ENCODE results near the gene SELENOM. TPM values are rescaled to one million over a fixed set of nuclear protein-coding genes. Genes with fewer than 3 reads are reported as not detected.
"Not testable (repeated sequence)": the region's sequence is repeated elsewhere in the genome, so short reads cannot be mapped to it uniquely, and the experiment has no call there.

SELENOM gene
- total and polyA plus RNA-seq, 3 experiments from 2014 or later, result 14.6 to 138 (median 15.4) TPM

DNA sequence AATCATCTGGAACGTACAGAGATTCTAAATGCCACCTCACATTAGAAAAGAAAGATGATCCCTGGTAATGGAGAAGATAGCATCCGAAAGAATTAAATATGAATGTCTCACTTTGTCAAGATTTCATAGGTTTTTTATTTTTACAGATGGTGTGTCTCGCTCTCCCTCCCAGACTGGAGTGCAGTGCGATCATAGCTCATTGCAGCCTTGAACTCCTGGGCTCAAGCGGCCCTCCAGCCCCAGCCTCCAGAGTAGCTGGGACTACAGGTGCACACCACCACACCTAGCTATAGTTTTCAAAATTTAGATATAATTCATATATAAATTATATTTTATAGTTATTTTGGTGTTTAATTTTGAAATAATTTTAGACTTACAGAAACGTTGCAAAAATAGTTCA is 43.0 kb downstream of the SELENOM start:
- POLR2A ChIA-PET, result interaction anchor here (0.6 kb wide), 1 partner anchor 209 kb away, joined by 5 read pairs; no protein-coding TSS in a partner anchor

DNA sequence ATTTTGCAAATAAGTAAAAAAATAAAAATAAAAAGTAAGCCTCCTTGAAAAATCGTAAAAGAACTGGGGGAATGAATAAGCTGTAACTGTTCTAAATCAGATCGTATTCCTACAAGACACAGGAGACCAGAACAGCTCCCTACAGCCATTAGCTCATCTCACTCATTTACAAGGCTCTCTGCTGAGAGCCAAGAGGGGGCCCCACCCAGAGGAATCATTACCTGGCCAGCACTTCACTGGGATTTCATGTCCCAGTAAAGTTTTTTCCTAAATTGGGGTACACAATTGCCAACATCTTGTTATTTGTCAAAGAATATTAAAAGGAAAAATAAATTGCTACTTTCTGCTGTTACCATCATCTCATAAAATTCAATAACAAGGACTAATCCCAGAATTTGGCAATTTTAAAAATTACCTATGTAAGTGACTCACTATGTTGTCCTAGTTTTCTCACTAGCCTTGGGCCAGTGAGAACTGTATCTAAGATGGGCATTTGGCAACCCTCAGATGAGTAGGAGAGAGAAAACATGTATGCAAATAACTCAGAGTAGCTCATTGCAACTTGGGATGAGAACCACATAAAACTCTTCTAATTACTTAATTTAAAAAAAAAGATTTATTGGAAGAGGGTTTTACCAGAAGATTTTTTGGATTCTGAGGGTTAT is 44.7 kb downstream of the SELENOM start:
- Histone ChIP-seq H3K4me1 (ENCODE audit: insufficient read depth, low read length) (no peaks in the 10 kb centered on the region), H3K4me3 (ENCODE audit: low read length) (no peak overlapping the region), H3K27me3 (ENCODE audit: insufficient read depth, low read length, poor library complexity, severe bottlenecking) (no peaks in the 10 kb centered on the region), H3K36me3 (ENCODE audit: insufficient read depth, low read length) (no peaks in the 10 kb centered on the region), H3K9me3 (ENCODE audit: low read length) (no peaks in the 10 kb centered on the region), H3K27ac (ENCODE audit: low read depth, low read length) (no peak overlapping the region)
- Mint-ChIP-seq H3K27me3 (peaks cover 0 to 3% of the 10 kb centered on the region in 2 donors), H3K27ac (peak overlapping the region in 1 of 8 donors; percentile 34), H3K36me3 (no peaks in the 10 kb centered on the region), H3K9me3 (no peaks in the 10 kb centered on the region), H3K4me3 (no peak overlapping the region), H3K4me1 (no peaks in the 10 kb centered on the region)
- ChIA-PET CTCF (no interaction called here), POLR2A (no interaction called here)
- no peak for DNase-seq

More for the DNA sequence above, 43.0 kb downstream of the SELENOM start:
- no peak overlapping the region for H3K4me3 ChIP-seq (ENCODE audit: low read length)
- Mint-ChIP-seq H3K4me1 (no peaks in the 10 kb centered on the region), H3K4me3 (no peak overlapping the region), H3K27me3 (peaks cover 0 to 3% of the 10 kb centered on the region in 2 donors), H3K36me3 (no peaks in the 10 kb centered on the region), H3K9me3 (no peaks in the 10 kb centered on the region), H3K27ac (no peak overlapping the region)
- no peaks in the 10 kb centered on the region for H3K4me1 ChIP-seq (ENCODE audit: insufficient read depth, low read length)
- H3K27ac ChIP-seq (ENCODE audit: low read depth, low read length), result no peak overlapping the region
- H3K27me3 ChIP-seq (ENCODE audit: insufficient read depth, low read length, poor library complexity, severe bottlenecking), result no peaks in the 10 kb centered on the region
- H3K36me3 ChIP-seq (ENCODE audit: insufficient read depth, low read length), result no peaks in the 10 kb centered on the region
- CTCF ChIA-PET, result interaction anchor here (1.4 kb wide), 1 partner anchor 430 kb away, joined by 3 read pairs; no protein-coding TSS in a partner anchor
- no peak for DNase-seq
- no peaks in the 10 kb centered on the region for H3K9me3 ChIP-seq (ENCODE audit: low read length)

DNA sequence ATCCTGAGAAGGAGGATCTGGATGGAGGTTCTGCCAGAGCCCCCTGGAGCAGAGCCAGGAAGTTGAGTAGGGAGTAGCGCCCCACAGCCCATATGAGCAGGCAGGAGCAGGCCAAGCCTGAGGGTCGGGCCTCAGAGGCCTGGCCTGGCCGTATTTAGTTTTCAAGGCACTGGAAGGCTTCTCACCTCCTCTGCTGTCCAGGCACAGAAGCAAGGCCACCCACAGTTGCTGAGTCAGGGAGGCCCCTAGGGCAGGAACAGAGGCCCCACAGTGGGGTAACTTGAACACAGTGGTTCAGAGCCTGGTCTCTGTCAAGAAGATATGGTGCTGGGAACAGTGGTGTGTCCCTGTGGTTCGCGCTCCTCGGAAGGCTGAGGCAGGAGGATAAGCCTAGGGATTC is 47.7 kb downstream of the SELENOM start:
- H3K4me1 ChIP-seq (ENCODE audit: insufficient read depth, low read length); H3K27me3 Mint-ChIP-seq; H3K27me3 ChIP-seq (ENCODE audit: insufficient read depth, low read length, poor library complexity, severe bottlenecking); H3K27ac Mint-ChIP-seq; H3K9me3 Mint-ChIP-seq; H3K4me3 Mint-ChIP-seq; H3K36me3 Mint-ChIP-seq; CTCF ChIA-PET; H3K9me3 ChIP-seq (ENCODE audit: low read length); H3K4me3 ChIP-seq (ENCODE audit: low read length); H3K4me1 Mint-ChIP-seq; POLR2A ChIA-PET; DNase-seq; H3K36me3 ChIP-seq (ENCODE audit: insufficient read depth, low read length): not testable (repeated sequence)
- H3K27ac ChIP-seq (ENCODE audit: low read depth, low read length), result peak overlapping the region; percentile 35

DNA sequence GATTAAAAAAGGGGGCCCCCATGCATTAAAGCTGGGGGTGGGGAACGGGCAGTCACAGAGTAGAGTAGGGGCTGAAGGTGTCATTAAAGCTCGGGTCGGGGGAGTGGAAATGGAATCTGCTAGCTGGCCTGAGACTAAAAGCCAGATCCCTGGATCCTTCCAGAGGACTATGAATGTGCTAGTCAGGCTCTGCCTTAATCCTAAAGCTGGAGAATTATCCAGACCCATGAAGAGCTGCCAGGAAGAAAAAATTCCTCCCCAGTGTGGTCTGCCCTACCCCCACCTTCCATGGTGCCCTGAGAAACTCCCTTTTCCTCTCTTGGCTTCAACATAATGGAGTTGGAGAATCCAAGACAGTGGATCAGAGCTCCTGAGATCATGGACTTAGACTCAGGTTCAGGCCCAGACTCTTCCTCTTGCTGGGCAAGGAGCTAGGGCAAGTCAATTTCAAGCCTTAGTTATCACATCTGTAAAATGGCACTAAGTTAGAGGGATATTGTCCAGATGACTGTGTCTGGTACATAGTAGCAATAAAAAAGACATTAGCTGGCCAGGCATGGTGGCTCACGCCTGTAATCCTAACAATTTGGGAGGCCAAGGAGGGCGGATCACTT is 50.3 kb downstream of the SELENOM start:
- DNase-seq, result no peak
- ChIA-PET CTCF (no interaction called here), POLR2A (no interaction called here)
- H3K36me3 ChIP-seq (ENCODE audit: insufficient read depth, low read length), result no peaks in the 10 kb centered on the region
- no peak overlapping the region for H3K27ac ChIP-seq (ENCODE audit: low read depth, low read length)
- no peaks in the 10 kb centered on the region for H3K9me3 ChIP-seq (ENCODE audit: low read length)
- no peaks in the 10 kb centered on the region for H3K4me1 ChIP-seq (ENCODE audit: insufficient read depth, low read length)
- Mint-ChIP-seq H3K27ac (no peak overlapping the region), H3K4me3 (no peak overlapping the region), H3K36me3 (no peaks in the 10 kb centered on the region), H3K27me3 (no peaks in the 10 kb centered on the region), H3K9me3 (no peaks in the 10 kb centered on the region), H3K4me1 (no peaks in the 10 kb centered on the region)
- H3K4me3 ChIP-seq (ENCODE audit: low read length), result no peak overlapping the region
- H3K27me3 ChIP-seq (ENCODE audit: insufficient read depth, low read length, poor library complexity, severe bottlenecking), result no peaks in the 10 kb centered on the region

DNA sequence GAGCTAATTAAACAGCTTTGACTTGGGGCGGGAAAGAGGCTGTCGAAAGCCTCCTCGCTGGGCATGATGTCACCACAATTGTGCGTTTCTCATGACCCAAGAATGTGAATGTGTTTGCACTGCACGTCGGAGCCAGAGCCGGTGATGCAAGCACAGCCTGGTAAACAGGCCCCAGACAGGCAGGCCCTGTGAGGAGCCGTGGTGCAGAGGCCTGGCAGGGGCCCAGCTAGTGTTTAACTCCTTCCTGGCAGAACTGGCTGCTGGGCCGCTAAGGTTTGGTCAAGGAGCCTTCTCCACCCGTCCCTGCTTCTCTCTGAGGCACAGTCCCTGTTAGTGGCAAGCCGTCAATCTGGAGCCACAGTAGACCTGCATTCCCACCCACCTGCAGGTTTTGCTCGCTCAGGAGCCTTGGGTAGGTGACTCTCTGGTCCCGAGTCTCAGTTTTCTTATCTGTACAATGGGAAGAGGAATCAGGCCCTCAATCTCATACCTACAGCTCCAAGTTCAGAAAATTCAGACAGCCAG is 51.7 kb downstream of the SELENOM start:
- Histone ChIP-seq H3K4me3 (ENCODE audit: low read length) (no peak overlapping the region), H3K9me3 (ENCODE audit: low read length) (no peaks in the 10 kb centered on the region), H3K4me1 (ENCODE audit: insufficient read depth, low read length) (no peaks in the 10 kb centered on the region), H3K36me3 (ENCODE audit: insufficient read depth, low read length) (no peaks in the 10 kb centered on the region), H3K27me3 (ENCODE audit: insufficient read depth, low read length, poor library complexity, severe bottlenecking) (no peaks in the 10 kb centered on the region), H3K27ac (ENCODE audit: low read depth, low read length) (no peak overlapping the region)
- Mint-ChIP-seq H3K27me3 (no peaks in the 10 kb centered on the region), H3K27ac (no peak overlapping the region), H3K4me1 (no peaks in the 10 kb centered on the region), H3K9me3 (no peaks in the 10 kb centered on the region), H3K4me3 (no peak overlapping the region), H3K36me3 (no peaks in the 10 kb centered on the region)
- DNase-seq, result no peak
- ChIA-PET POLR2A (no interaction called here), CTCF (no interaction called here)

DNA sequence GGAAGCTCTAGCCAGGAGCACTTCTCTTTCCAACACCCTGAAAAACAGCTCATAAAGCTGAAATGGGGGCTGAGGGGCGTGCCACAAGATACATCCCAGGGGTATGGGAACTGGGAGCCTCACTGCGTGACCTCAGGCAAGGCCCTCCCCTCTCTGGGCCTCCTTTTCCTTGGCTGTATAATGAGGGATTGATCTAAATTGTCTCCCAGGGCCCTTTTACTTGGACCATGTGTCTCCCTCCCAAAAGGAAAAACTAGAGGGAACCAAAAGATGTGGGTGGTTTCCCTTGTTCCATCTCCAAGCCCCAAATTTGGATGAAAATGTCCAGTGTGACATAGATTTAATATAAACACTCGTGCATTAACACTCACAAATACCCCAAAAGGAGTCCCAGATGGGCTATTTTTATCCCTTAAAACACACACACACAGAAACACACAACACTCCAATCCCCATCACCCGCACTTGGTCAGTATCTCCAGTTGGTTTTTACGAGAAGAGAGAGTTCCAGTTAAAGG is 52.2 kb downstream of the SELENOM start:
- Mint-ChIP-seq H3K4me3 (no peak overlapping the region), H3K27ac (no peak overlapping the region), H3K27me3 (no peaks in the 10 kb centered on the region), H3K4me1 (no peaks in the 10 kb centered on the region), H3K9me3 (no peaks in the 10 kb centered on the region), H3K36me3 (no peaks in the 10 kb centered on the region)
- Histone ChIP-seq H3K27ac (ENCODE audit: low read depth, low read length) (no peak overlapping the region), H3K4me3 (ENCODE audit: low read length) (no peak overlapping the region), H3K4me1 (ENCODE audit: insufficient read depth, low read length) (no peaks in the 10 kb centered on the region), H3K36me3 (ENCODE audit: insufficient read depth, low read length) (no peaks in the 10 kb centered on the region), H3K9me3 (ENCODE audit: low read length) (no peaks in the 10 kb centered on the region), H3K27me3 (ENCODE audit: insufficient read depth, low read length, poor library complexity, severe bottlenecking) (no peaks in the 10 kb centered on the region)
- ChIA-PET POLR2A (no interaction called here), CTCF (interaction anchor here (1.2 kb wide), 1 partner anchor 51 kb away, joined by 4 read pairs; no protein-coding TSS in a partner anchor)
- no peak for DNase-seq

Other genes with a start within 250 kb of the SELENOM start
- 10 to 100 TPM; 28.7 to 29.9 TPM for gene MORC2, start 138.8 kb downstream of the SELENOM start, total RNA-seq
- 13.0 TPM for gene MORC2, start 138.8 kb downstream of the SELENOM start, polyA plus RNA-seq
- 10 to 100 TPM; 46.6 to 49.9 TPM for gene TUG1, start 138.3 kb downstream of the SELENOM start, total RNA-seq
- gene TUG1, start 138.3 kb downstream of the SELENOM start, polyA plus RNA-seq, result 21.3 TPM
- 10 to 100 TPM; 13.2 to 14.7 TPM for gene SMTN, start 26.2 kb downstream of the SELENOM start, total RNA-seq
- 0.98 TPM for gene SMTN, start 26.2 kb downstream of the SELENOM start, polyA plus RNA-seq
- under 1 TPM in 1 of 2 experiments, not detected in 1; 0.22 TPM for gene INPP5J, start 15.4 kb upstream of the SELENOM start, total RNA-seq
- gene INPP5J, start 15.4 kb upstream of the SELENOM start, polyA plus RNA-seq, result not detected
- not detected for gene PLA2G3, start 32.9 kb upstream of the SELENOM start, total RNA-seq
- not detected for gene PLA2G3, start 32.9 kb upstream of the SELENOM start, polyA plus RNA-seq
- 10 to 100 TPM; 28.1 to 30.5 TPM for gene RNF185, start 52.6 kb upstream of the SELENOM start, total RNA-seq
- gene RNF185, start 52.6 kb upstream of the SELENOM start, polyA plus RNA-seq, result 23.7 TPM
- 10 to 100 TPM; 25.1 to 27.7 TPM for gene LIMK2, start 104.7 kb upstream of the SELENOM start, total RNA-seq
- gene LIMK2, start 104.7 kb upstream of the SELENOM start, polyA plus RNA-seq, result 19.0 TPM
- gene PIK3IP1, start 184.9 kb upstream of the SELENOM start, total RNA-seq, result 10 to 100 TPM; 32.2 to 35.3 TPM
- 350 TPM for gene PIK3IP1, start 184.9 kb upstream of the SELENOM start, polyA plus RNA-seq
- gene PATZ1, start 238.8 kb upstream of the SELENOM start, total RNA-seq, result 10 to 100 TPM; 32.4 to 35.6 TPM
- 18.1 TPM for gene PATZ1, start 238.8 kb upstream of the SELENOM start, polyA plus RNA-seq